ENCODE measurements around the gene MYO5C. TPM values are rescaled to one million over a fixed set of nuclear protein-coding genes. Genes with fewer than 3 reads are reported as not detected.

Gene MYO5C
- total RNA-seq, 4 donors from 2014 or later, result 6.4 to 23.5 (median 13.9) TPM

GRCh38 chr15:52230073-52230472 is 65.5 kb downstream of the MYO5C start:
- WGBS, 2 donors, result 88 to 92% methylated on average over 1 of the region's 1 CpG
- TF ChIP-seq POLR2A (IDR thresholded peaks at IDR 0.05), result no peak
- TF ChIP-seq, protein P1, sequence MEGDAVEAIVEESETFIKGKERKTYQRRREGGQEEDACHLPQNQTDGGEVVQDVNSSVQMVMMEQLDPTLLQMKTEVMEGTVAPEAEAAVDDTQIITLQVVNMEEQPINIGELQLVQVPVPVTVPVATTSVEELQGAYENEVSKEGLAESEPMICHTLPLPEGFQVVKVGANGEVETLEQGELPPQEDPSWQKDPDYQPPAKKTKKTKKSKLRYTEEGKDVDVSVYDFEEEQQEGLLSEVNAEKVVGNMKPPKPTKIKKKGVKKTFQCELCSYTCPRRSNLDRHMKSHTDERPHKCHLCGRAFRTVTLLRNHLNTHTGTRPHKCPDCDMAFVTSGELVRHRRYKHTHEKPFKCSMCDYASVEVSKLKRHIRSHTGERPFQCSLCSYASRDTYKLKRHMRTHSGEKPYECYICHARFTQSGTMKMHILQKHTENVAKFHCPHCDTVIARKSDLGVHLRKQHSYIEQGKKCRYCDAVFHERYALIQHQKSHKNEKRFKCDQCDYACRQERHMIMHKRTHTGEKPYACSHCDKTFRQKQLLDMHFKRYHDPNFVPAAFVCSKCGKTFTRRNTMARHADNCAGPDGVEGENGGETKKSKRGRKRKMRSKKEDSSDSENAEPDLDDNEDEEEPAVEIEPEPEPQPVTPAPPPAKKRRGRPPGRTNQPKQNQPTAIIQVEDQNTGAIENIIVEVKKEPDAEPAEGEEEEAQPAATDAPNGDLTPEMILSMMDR (IDR thresholded peaks at IDR 0.05), result no peak
- no peak overlapping the region for H3K4me3 ChIP-seq (ENCODE audit: low read depth, poor library complexity, severe bottlenecking)
- no peak for DNase-seq (ENCODE audit: low spot score in 2 of 2)
- intact Hi-C loops (cut with DNase I; ENCODE audit: low total_unique reads), result no loop called here

DNA sequence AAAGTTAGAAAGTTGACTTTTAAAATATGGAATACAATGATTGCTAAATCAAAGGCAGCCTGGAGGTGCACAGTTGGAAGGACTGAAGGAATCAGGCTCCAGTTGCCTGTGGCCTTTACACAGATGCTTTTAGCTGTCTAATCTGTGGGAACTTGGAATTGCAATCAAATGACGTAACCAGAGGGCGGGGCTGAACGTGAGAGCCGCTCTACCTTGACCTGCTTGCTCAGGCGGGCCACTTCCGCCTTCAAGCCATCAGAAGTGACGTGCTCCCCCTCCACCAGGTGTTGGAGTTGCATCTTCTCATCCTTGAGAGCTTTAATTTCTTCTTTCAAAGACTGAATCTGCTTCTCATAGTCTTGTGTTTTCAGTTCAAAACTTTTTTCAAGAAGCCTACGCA is 66.7 kb downstream of the MYO5C start:
- no peak overlapping the region for H3K4me3 ChIP-seq (ENCODE audit: low read depth, poor library complexity, severe bottlenecking)
- WGBS, 2 donors, result 44 to 48% methylated on average over 8 of the region's 8 CpGs
- TF ChIP-seq, protein P1 (IDR thresholded peaks at IDR 0.05), result no peak
- TF ChIP-seq POLR2A (IDR thresholded peaks at IDR 0.05), result no peak
- peak in 1 of 2 donors; percentile 54 for DNase-seq (ENCODE audit: low spot score in 2 of 2)
- intact Hi-C loops (cut with DNase I; ENCODE audit: low total_unique reads), result no loop called here

- WGBS, 2 donors, result 50 to 58% methylated on average over 5 of the region's 5 CpGs
- TF ChIP-seq, protein P1 (IDR thresholded peaks at IDR 0.05), result no peak
- no peak for TF ChIP-seq POLR2A (IDR thresholded peaks at IDR 0.05)
- H3K4me3 ChIP-seq (ENCODE audit: low read depth, poor library complexity, severe bottlenecking), result no peak overlapping the region
- peak; percentile 79 to 87 for DNase-seq (ENCODE audit: low spot score in 2 of 2)
- intact Hi-C loops (cut with DNase I; ENCODE audit: low total_unique reads), result no loop called here
Observed at GRCh38 chr15:52227456-52227855, 68.1 kb downstream of the MYO5C start.

DNA sequence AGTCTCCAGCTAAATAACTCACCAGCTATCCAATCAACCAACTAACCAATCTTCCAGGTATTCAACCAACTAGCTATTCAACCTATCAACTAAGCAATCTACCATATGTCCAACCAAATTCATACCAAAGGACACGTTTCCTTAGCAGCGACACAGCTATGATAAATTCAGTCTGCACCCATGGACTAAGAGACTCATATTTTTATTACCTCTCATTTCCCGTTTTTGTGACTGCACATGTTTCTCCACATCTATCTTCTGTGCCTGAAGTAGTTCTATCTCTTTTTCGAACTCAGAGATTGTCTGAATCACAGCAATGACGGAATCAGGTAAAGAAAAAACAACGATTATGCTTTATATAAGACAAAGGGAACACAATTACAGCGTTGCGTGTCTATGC is 70.4 kb downstream of the MYO5C start:
- intact Hi-C loops (cut with DNase I; ENCODE audit: low total_unique reads), result no loop called here
- DNase-seq (ENCODE audit: low spot score in 2 of 2), result no peak
- 74 to 79% methylated on average over 8 of the region's 8 CpGs for WGBS, 2 donors
- TF ChIP-seq, protein P1 (IDR thresholded peaks at IDR 0.05), result no peak
- TF ChIP-seq POLR2A (IDR thresholded peaks at IDR 0.05), result no peak
- H3K4me3 ChIP-seq (ENCODE audit: low read depth, poor library complexity, severe bottlenecking), result no peak overlapping the region

- TF ChIP-seq, protein P1 (IDR thresholded peaks at IDR 0.05), result no peak
- no peak for TF ChIP-seq POLR2A (IDR thresholded peaks at IDR 0.05)
Observed at GRCh38 chr15:52224211-52224610, 71.4 kb downstream of the MYO5C start.

GRCh38 chr15:52221730-52222129 is 73.9 kb downstream of the MYO5C start:
- DNase-seq (ENCODE audit: low spot score in 2 of 2), result no peak
- WGBS, 2 donors, result 87 to 91% methylated on average over 5 of the region's 5 CpGs
- no peak for TF ChIP-seq POLR2A (IDR thresholded peaks at IDR 0.05)
- TF ChIP-seq, protein P1 (IDR thresholded peaks at IDR 0.05), result no peak
- H3K4me3 ChIP-seq (ENCODE audit: low read depth, poor library complexity, severe bottlenecking), result no peak overlapping the region
- intact Hi-C loops (cut with DNase I; ENCODE audit: low total_unique reads), result no loop called here

More at GRCh38 chr15:52224211-52224610, 71.4 kb downstream of the MYO5C start:
- H3K4me3 ChIP-seq (ENCODE audit: low read depth, poor library complexity, severe bottlenecking), result no peak overlapping the region
- 93 to 94% methylated on average over 4 of the region's 4 CpGs for WGBS, 2 donors
- intact Hi-C loops (cut with DNase I; ENCODE audit: low total_unique reads), result no loop called here
- peak in 1 of 2 donors; percentile 34 for DNase-seq (ENCODE audit: low spot score in 2 of 2)
